SK-N-SH (cell line): Measurements from ENCODE around the gene KLHL8. TPM values are rescaled to one million over a fixed set of nuclear protein-coding genes. Genes with fewer than 3 reads are reported as not detected.

ENCODE experiments used
- CTCF ChIA-PET: fragments of 300-600, 350-600 bp; formaldehyde crosslinking; extraction: SDS; loops from one replicate; lab custom pipeline; 2021; lab: Yijun Ruan, JAX
- POLR2A ChIA-PET: fragments of 350-600 bp; sonication (Branson Sonifier 250); formaldehyde crosslinking; extraction: SDS; loops from one replicate; lab custom pipeline; 2020; ENCODE audit warnings: antibody characterized with exemption, inconsistent platforms; lab: Yijun Ruan, JAX
- DNase-seq: peaks from one replicate; pipeline ENCODE4 v3.0.0; 2012
- H2AFZ ChIP-seq: fragments of 200-600 bp; sonication (generic); 2 replicates; pipeline ENCODE4 v1.8.1; 2016; ENCODE audit warnings: antibody characterized with exemption, mild to moderate bottlenecking, low read depth
- H3F3A ChIP-seq: fragments of 200-600 bp; sonication (generic); replicated peaks from 2 replicates; pipeline ENCODE3; 2016; ENCODE audit warnings: antibody characterized with exemption, mild to moderate bottlenecking; ENCODE audit not compliant: insufficient read depth
- H3K27ac ChIP-seq, 2 experiments: fragments of 200-500 bp in 1 of 2; fragments of 200-600 bp in 1 of 2; sonication (Bioruptor generic) in 1 of 2; sonication (generic), shearing (Covaris generic) in 1 of 2; 2 replicates each; pipeline versions ENCODE4 v1.5.1 to v1.6.1; 2014 to 2016; ENCODE audit warnings: low read depth in 2 of 2, inconsistent platforms in 1 of 2, low read length in 1 of 2, mild to moderate bottlenecking in 1 of 2, mixed read lengths in 1 of 2
- H3K27me3 ChIP-seq: fragments of 200-600 bp; sonication (generic), shearing (Covaris generic); 2 replicates; pipeline ENCODE4 v1.6.1; 2016; ENCODE audit warnings: mixed run types; ENCODE audit not compliant: insufficient read depth
- H3K36me3 ChIP-seq, 2 experiments: fragments of 200-500 bp in 1 of 2; fragments of 200-600 bp in 1 of 2; sonication (Bioruptor generic) in 1 of 2; sonication (generic) in 1 of 2; replicated peaks in 1 of 2; 2 replicates each; pipeline versions ENCODE3 to v1.5.1; 2014 to 2016; ENCODE audit warnings: low read length in 1 of 2, mild to moderate bottlenecking in 1 of 2; ENCODE audit not compliant: insufficient read depth in 2 of 2, control insufficient read depth in 1 of 2
- H3K4me1 ChIP-seq, 2 experiments: fragments of 200-500 bp in 1 of 2; fragments of 200-600 bp in 1 of 2; sonication (Bioruptor generic) in 1 of 2; sonication (generic), shearing (Covaris generic) in 1 of 2; 2 replicates each; pipeline versions ENCODE4 v1.5.1 to v1.6.1; 2014 to 2016; ENCODE audit warnings: low read depth in 1 of 2, low read length in 1 of 2, mixed run types in 1 of 2; ENCODE audit not compliant: insufficient read depth in 2 of 2, control insufficient read depth in 1 of 2
- H3K4me2 ChIP-seq: fragments of 200-600 bp; sonication (generic), shearing (Covaris generic); 2 replicates; pipeline ENCODE4 v1.6.1; 2017; ENCODE audit warnings: mixed run types
- H3K4me3 ChIP-seq, 2 experiments: fragments of 200-500 bp in 1 of 2; fragments of 200-600 bp in 1 of 2; sonication (Bioruptor generic) in 1 of 2; sonication (generic), shearing (Covaris generic) in 1 of 2; 2 replicates each; pipeline versions ENCODE4 v1.5.1 to v1.8.1; 2014 to 2016; ENCODE audit warnings: low read depth in 2 of 2, inconsistent platforms in 1 of 2, low read length in 1 of 2, mild to moderate bottlenecking in 1 of 2, mixed read lengths in 1 of 2, moderate library complexity in 1 of 2
- H3K79me2 ChIP-seq: fragments of 200-600 bp; sonication (generic); 2 replicates; pipeline ENCODE4 v1.8.1; 2017; ENCODE audit warnings: mild to moderate bottlenecking; ENCODE audit not compliant: insufficient read depth
- H3K9ac ChIP-seq: fragments of 200-600 bp; sonication (generic); 2 replicates; pipeline ENCODE4 v1.6.1; 2017; ENCODE audit warnings: mixed run types
- H3K9me2 ChIP-seq: fragments of 200-600 bp; sonication (generic); 2 replicates; pipeline ENCODE4 v1.6.1; 2017; ENCODE audit warnings: mixed run types
- H3K9me3 ChIP-seq: fragments of 200-600 bp; sonication (generic); 2 replicates; pipeline ENCODE4 v1.6.1; 2017; ENCODE audit warnings: mixed run types, mild to moderate bottlenecking, moderate library complexity
- H4K20me1 ChIP-seq: fragments of 200-600 bp; sonication (generic); 2 replicates; pipeline ENCODE4 v1.6.1; 2017; ENCODE audit warnings: mild to moderate bottlenecking, mixed run types; ENCODE audit not compliant: insufficient read depth
- CHD2 ChIP-seq: fragments of 150-350 bp; IDR thresholded peaks from 2 replicates; pipeline ENCODE4 v1.6.1; 2018; ENCODE audit warnings: low read length; ENCODE audit not compliant: partially characterized antibody
- CTCF ChIP-seq: fragments of 200-600 bp; sonication (generic); IDR thresholded peaks from 2 replicates; pipeline ENCODE4 v1.6.1; 2017; ENCODE audit warnings: antibody characterized with exemption, mild to moderate bottlenecking, moderate library complexity
- EZH2phosphoT487 ChIP-seq: fragments of 200-600 bp; sonication (generic); IDR thresholded peaks from 2 replicates; pipeline ENCODE4 v1.6.1; 2017; ENCODE audit warnings: low read depth, mixed run types, mild to moderate bottlenecking, antibody characterized with exemption, moderate library complexity, borderline replicate concordance
- FOXJ3 ChIP-seq: sonication (generic); formaldehyde crosslinking; IDR thresholded peaks from 2 replicates; pipeline ENCODE4 v1.5.1; 2020; ENCODE audit warnings: mild to moderate bottlenecking, missing genetic modification reagents
- GATA2 ChIP-seq: sonication (generic); formaldehyde crosslinking; IDR thresholded peaks from 2 replicates; pipeline ENCODE4 v1.5.0; 2020; ENCODE audit warnings: mild to moderate bottlenecking, missing genetic modification reagents
- JUND ChIP-seq: IDR thresholded peaks from 2 replicates; pipeline ENCODE4 v1.4.0; 2012
- MEF2A ChIP-seq: IDR thresholded peaks from 2 replicates; pipeline ENCODE4 v1.4.0; 2012; ENCODE audit warnings: low read depth, borderline replicate concordance
- NRF1 ChIP-seq: IDR thresholded peaks from 2 replicates; pipeline ENCODE4 v1.6.1; 2012; ENCODE audit warnings: low read depth, mild to moderate bottlenecking, low read length
- POLR2AphosphoS5 ChIP-seq: IDR thresholded peaks from 2 replicates; pipeline ENCODE4 v1.6.1; 2012; ENCODE audit warnings: low read depth, low read length
- RXRA ChIP-seq: IDR thresholded peaks from 2 replicates; pipeline ENCODE4 v1.4.0; 2012; ENCODE audit warnings: low read depth, mild to moderate bottlenecking, borderline replicate concordance
- TAF1 ChIP-seq: IDR thresholded peaks from 2 replicates; pipeline ENCODE4 v1.6.1; 2012; ENCODE audit warnings: low read depth, mild to moderate bottlenecking, low read length, moderate library complexity, borderline replicate concordance
- TCF12 ChIP-seq: IDR thresholded peaks from 2 replicates; pipeline ENCODE4 v1.4.0; 2012
- TEAD4 ChIP-seq: IDR thresholded peaks from 2 replicates; pipeline ENCODE4 v1.4.0; 2012; ENCODE audit warnings: mild to moderate bottlenecking, borderline replicate concordance; ENCODE audit not compliant: insufficient read depth
- USF2 ChIP-seq: fragments of 150-350 bp; IDR thresholded peaks from 2 replicates; pipeline ENCODE4 v1.6.1; 2017; ENCODE audit warnings: antibody characterized with exemption, low read length, low read depth, borderline replicate concordance
- YY1 ChIP-seq: IDR thresholded peaks from 2 replicates; pipeline ENCODE4 v1.4.0; 2012; ENCODE audit warnings: low read depth, mild to moderate bottlenecking
- ZBTB33 ChIP-seq: IDR thresholded peaks from 2 replicates; pipeline ENCODE4 v1.4.0; 2012; ENCODE audit warnings: low read depth, borderline replicate concordance
- WGBS: methylation state at CpG from one replicate; pipeline ENCODE4 v1.1.6; 2017; ENCODE audit warnings: low lambda C conversion rate; 5-methylcytosine and 5-hydroxymethylcytosine counted together
- polyA plus RNA-seq, 3 experiments: library from polyadenylated mRNA; depleted of rRNA; stranded (reverse); fragments of >200 nt; gene quantifications; 2 replicates each; pipeline ENCODE4 v1.2.3, GENCODE V29; 2012
- TF ChIP-seq, protein P1 (sequence below): IDR thresholded peaks from 2 replicates; pipeline ENCODE4; 2012

The KLHL8 gene
- polyA plus RNA-seq, 1 of the 3 experiments (the other 2 are of a cell fraction): 2.4 TPM

DNA sequence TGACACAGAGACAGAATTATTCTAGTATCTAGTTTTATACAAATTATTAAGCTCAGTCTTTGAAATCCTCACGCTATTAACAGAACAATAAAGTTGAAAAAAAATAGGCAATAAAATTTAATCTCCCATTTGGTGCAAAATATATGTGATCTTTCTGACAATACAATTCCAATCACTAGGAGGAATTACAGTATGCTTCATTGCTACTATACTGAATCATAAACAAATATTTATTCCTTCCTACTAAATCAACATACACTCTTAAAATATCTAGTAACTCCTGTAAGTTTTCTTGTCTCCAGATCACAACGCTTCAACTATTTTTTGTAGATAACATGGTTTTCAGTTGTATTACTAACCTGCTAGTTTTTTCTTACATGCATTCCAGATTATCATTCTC is 45.7 kb downstream of the KLHL8 start:
- Histone ChIP-seq H3K27ac (no peak overlapping the region), H3K36me3 (peaks cover 2 to 14% of the 10 kb centered on the region in 2 experiments), H3K27me3 (no peaks in the 10 kb centered on the region), H3K9me2 (no peaks in the 10 kb centered on the region), H3K79me2 (no peaks in the 10 kb centered on the region), H2AFZ (no peak overlapping the region), H3K4me2 (no peak overlapping the region), H4K20me1 (no peaks in the 10 kb centered on the region), H3K9ac (no peak overlapping the region), H3K4me3 (no peak overlapping the region), H3F3A (no peaks in the 10 kb centered on the region), H3K4me1 (no peaks in the 10 kb centered on the region; a peak in 1 of 4 replicates), H3K9me3 (no peaks in the 10 kb centered on the region)
- ChIA-PET POLR2A (no interaction called here), CTCF (interaction anchor here (1.2 kb wide), 1 partner anchor 24 kb away, joined by 3 read pairs; no protein-coding TSS in a partner anchor)
- no peak for DNase-seq
- 92% methylated on average over 2 of the region's 2 CpGs for WGBS
- TF ChIP-seq POLR2AphosphoS5 (no peak), CTCF (no peak), FOXJ3 (no peak), USF2 (no peak), TEAD4 (no peak), NRF1 (no peak)
- TF ChIP-seq, protein P1, sequence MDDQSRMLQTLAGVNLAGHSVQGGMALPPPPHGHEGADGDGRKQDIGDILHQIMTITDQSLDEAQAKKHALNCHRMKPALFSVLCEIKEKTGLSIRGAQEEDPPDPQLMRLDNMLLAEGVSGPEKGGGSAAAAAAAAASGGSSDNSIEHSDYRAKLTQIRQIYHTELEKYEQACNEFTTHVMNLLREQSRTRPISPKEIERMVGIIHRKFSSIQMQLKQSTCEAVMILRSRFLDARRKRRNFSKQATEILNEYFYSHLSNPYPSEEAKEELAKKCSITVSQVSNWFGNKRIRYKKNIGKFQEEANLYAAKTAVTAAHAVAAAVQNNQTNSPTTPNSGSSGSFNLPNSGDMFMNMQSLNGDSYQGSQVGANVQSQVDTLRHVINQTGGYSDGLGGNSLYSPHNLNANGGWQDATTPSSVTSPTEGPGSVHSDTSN: no peak

- peaks cover 5 to 22% of the 10 kb centered on the region in 2 experiments for H3K36me3 ChIP-seq
- DNase-seq: no peak
- 88% methylated on average over 2 of the region's 2 CpGs for WGBS
- POLR2A ChIA-PET: no interaction called here
- H3K4me1 ChIP-seq: no peaks in the 10 kb centered on the region; a peak in 1 of 4 replicates
- no peak overlapping the region for H3K9ac ChIP-seq
- no peaks in the 10 kb centered on the region for H4K20me1 ChIP-seq
- CTCF ChIA-PET: interaction anchor here (2.7 kb wide), 1 partner anchor 22 kb away, joined by 9 read pairs; no protein-coding TSS in a partner anchor
- H2AFZ ChIP-seq: no peak overlapping the region
- no peaks in the 10 kb centered on the region for H3K9me3 ChIP-seq
- no peak overlapping the region for H3K27ac ChIP-seq
- H3K27me3 ChIP-seq: no peaks in the 10 kb centered on the region
- H3K79me2 ChIP-seq: no peaks in the 10 kb centered on the region
- no peaks in the 10 kb centered on the region for H3K9me2 ChIP-seq
- no peak overlapping the region for H3K4me3 ChIP-seq
- TF ChIP-seq YY1 (no peak), JUND (no peak), TAF1 (no peak), EZH2phosphoT487 (no peak), GATA2 (no peak), NRF1 (no peak), MEF2A (no peak), ZBTB33 (no peak), FOXJ3 (no peak), CHD2 (no peak), RXRA (no peak), TCF12 (no peak)
- no peaks in the 10 kb centered on the region for H3F3A ChIP-seq
- H3K4me2 ChIP-seq: no peak overlapping the region
Observed at GRCh38 chr4:87171944-87172343, 48.5 kb downstream of the KLHL8 start.
